ENCODE results near the gene NOS3. TPM values are rescaled to one million over a fixed set of nuclear protein-coding genes. Genes with fewer than 3 reads are reported as not detected.

NOS3 gene
- total RNA-seq, 1 donor from 2014 or later: 1.0 TPM

GRCh38 chr7:150958597-150958996 is 32.2 kb upstream of the NOS3 start:
- no peak overlapping the region for H3K4me3 ChIP-seq (ENCODE audit: low read depth, low read length)
- H3K36me3 ChIP-seq (ENCODE audit: control insufficient read depth, insufficient read depth, low read length): no peaks in the 10 kb centered on the region
- H3K27me3 ChIP-seq (ENCODE audit: control insufficient read depth, insufficient read depth, low read length): peaks cover 56% of the 10 kb centered on the region
- no peak for DNase-seq (ENCODE audit: low read depth)
- TF ChIP-seq CTCF (IDR thresholded peaks at IDR 0.05; ENCODE audit: insufficient read depth, low read length, poor library complexity, severe bottlenecking): no peak

DNA sequence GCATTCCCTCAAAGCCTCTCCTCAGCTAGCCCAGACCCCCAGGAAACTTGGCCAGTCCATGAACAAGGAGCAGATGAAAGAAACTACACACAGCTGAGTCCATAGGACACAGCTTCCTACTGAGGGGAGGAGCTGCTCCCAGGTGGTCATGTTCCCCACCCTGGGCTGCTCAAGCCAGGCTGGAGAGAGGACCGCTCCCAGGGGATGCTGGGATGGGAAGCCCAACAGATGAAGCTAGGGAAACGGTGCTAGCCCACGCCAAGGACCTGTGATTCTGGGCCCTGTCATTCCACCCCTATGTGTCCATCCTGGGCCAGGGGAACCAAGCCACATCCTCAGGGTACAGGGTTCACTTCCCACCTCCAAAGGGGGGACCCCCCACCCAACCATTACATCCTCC is 31.7 kb upstream of the NOS3 start:
- no peaks in the 10 kb centered on the region for H3K36me3 ChIP-seq (ENCODE audit: control insufficient read depth, insufficient read depth, low read length)
- peaks cover 60% of the 10 kb centered on the region for H3K27me3 ChIP-seq (ENCODE audit: control insufficient read depth, insufficient read depth, low read length)
- no peak for TF ChIP-seq CTCF (IDR thresholded peaks at IDR 0.05; ENCODE audit: insufficient read depth, low read length, poor library complexity, severe bottlenecking)
- no peak for DNase-seq (ENCODE audit: low read depth)
- no peak overlapping the region for H3K4me3 ChIP-seq (ENCODE audit: low read depth, low read length)

DNA sequence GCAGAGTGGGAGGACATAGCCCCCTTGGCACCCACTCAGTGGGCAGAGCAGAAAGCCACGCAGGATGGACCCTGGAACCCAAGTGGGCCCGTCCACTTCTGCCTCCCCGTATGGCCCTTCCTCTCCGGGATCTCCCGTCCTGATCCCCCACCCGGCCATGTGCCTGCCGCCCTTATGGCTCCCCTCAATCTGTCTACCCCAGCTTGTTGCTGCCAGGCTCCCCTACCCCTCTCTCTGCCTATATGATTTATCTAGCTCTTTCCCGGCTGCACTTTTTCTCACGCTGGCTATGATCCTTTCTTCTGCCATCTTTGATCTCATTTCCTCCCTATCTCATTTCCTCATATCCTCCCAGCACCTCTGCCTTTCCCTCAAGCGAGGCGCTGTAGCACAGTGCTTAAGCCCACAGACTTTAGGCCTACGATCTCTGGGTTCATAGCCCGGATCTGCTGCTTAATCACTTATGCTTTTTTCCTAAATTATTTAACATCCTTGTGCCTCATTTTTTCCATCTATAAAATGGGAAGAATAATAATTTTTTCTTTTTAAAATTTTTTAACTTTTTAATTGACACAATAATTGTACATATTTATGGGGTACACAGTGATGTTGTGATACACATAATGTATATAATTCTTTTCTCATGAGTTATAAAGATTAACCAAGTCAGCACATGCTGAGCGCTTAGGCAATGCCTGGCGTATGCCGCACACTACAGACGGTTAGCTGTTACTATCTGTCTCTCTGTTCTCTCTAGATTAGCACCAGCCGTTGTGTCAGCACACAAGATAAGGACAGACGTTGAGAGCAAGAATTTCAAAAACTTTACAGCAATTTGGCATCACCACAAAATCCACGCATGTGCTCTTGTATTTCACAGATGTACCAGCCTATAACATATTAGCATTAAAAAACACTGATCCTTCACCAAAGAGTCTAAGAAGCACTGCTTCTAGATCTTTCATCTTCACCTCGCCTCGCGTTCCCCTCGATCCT is 30.8 kb upstream of the NOS3 start:
- DNase-seq (ENCODE audit: low read depth): no peak
- Histone ChIP-seq H3K27me3 (ENCODE audit: control insufficient read depth, insufficient read depth, low read length) (peaks cover 63% of the 10 kb centered on the region), H3K4me3 (ENCODE audit: low read depth, low read length) (no peak overlapping the region), H3K36me3 (ENCODE audit: control insufficient read depth, insufficient read depth, low read length) (no peaks in the 10 kb centered on the region)
- no peak for TF ChIP-seq CTCF (IDR thresholded peaks at IDR 0.05; ENCODE audit: insufficient read depth, low read length, poor library complexity, severe bottlenecking)

GRCh38 chr7:150961510-150962289 is 29.1 kb upstream of the NOS3 start:
- TF ChIP-seq CTCF (IDR thresholded peaks at IDR 0.05; ENCODE audit: insufficient read depth, low read length, poor library complexity, severe bottlenecking): no peak
- peaks cover 59% of the 10 kb centered on the region for H3K27me3 ChIP-seq (ENCODE audit: control insufficient read depth, insufficient read depth, low read length)
- H3K4me3 ChIP-seq (ENCODE audit: low read depth, low read length): no peak overlapping the region
- H3K36me3 ChIP-seq (ENCODE audit: control insufficient read depth, insufficient read depth, low read length): no peaks in the 10 kb centered on the region
- no peak for DNase-seq (ENCODE audit: low read depth)

DNA sequence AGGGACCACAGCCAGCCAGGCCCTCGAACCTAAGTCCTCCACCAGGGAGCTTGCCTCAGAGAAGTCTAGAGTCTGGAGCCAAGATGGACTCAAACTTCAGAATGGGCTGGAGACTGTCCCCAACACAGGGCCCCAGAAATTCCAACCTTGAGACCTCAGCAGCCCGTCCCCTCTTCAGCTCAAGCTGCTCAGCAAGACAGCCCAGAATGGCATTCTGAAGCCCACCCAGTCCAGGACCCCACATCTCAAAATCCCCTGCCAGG is 28.6 kb upstream of the NOS3 start:
- TF ChIP-seq CTCF (IDR thresholded peaks at IDR 0.05; ENCODE audit: insufficient read depth, low read length, poor library complexity, severe bottlenecking): no peak
- no peaks in the 10 kb centered on the region for H3K36me3 ChIP-seq (ENCODE audit: control insufficient read depth, insufficient read depth, low read length)
- no peak overlapping the region for H3K4me3 ChIP-seq (ENCODE audit: low read depth, low read length)
- DNase-seq (ENCODE audit: low read depth): no peak
- peaks cover 55% of the 10 kb centered on the region for H3K27me3 ChIP-seq (ENCODE audit: control insufficient read depth, insufficient read depth, low read length)

Data from kidney epithelial cell (primary cell).